Activated T-helper 9 cell treated with anti-CD3 and anti-CD28 coated beads, Interleukin-2, amount 50 U/mL, for 16 hours (primary cell): Measurements from ENCODE around the gene MYH9.

Experiments used
- DNase-seq: peaks from one replicate; pipeline ENCODE4 v3.0.0-alpha.2; 2020; ENCODE audit warnings: low read depth

Gene MYH9

GRCh38 chr22:36330655-36331305, 57.0 kb downstream of the MYH9 start:
- no peak for DNase-seq

GRCh38 chr22:36330127-36330526, 57.6 kb downstream of the MYH9 start:
- no peak for DNase-seq

GRCh38 chr22:36329254-36330078, 58.3 kb downstream of the MYH9 start:
- DNase-seq: peak; percentile 74

- DNase-seq: peak; percentile 41
Measured at GRCh38 chr22:36328635-36329253, 59.0 kb downstream of the MYH9 start.

- no peak for DNase-seq
Measured at GRCh38 chr22:36327922-36328551, 59.7 kb downstream of the MYH9 start.

GRCh38 chr22:36326178-36327161, 61.3 kb downstream of the MYH9 start:
- DNase-seq: no peak

- DNase-seq: no peak
Measured at GRCh38 chr22:36325154-36326031, 62.4 kb downstream of the MYH9 start.

- DNase-seq: no peak
Measured at GRCh38 chr22:36324414-36324813, 63.4 kb downstream of the MYH9 start.

GRCh38 chr22:36323855-36324331, 63.9 kb downstream of the MYH9 start:
- no peak for DNase-seq

GRCh38 chr22:36323182-36323854, 64.4 kb downstream of the MYH9 start:
- no peak for DNase-seq

- no peak for DNase-seq
Measured at GRCh38 chr22:36322602-36322915, 65.2 kb downstream of the MYH9 start.

- no peak for DNase-seq
Measured at GRCh38 chr22:36321797-36322601, 65.8 kb downstream of the MYH9 start.

- no peak for DNase-seq
Measured at GRCh38 chr22:36320553-36320952, 67.2 kb downstream of the MYH9 start.

GRCh38 chr22:36319595-36320497, 67.9 kb downstream of the MYH9 start:
- no peak for DNase-seq

GRCh38 chr22:36318442-36318841, 69.3 kb downstream of the MYH9 start:
- DNase-seq: no peak

GRCh38 chr22:36317658-36318271, 70.0 kb downstream of the MYH9 start:
- DNase-seq: no peak

- DNase-seq: no peak
Measured at GRCh38 chr22:36316419-36316818, 71.3 kb downstream of the MYH9 start.
